ENCODE measurements around the gene PAM16.
A peak's percentile ranks its signal among the peaks of the same experiment; 100 is the strongest.

The PAM16 gene

DNA sequence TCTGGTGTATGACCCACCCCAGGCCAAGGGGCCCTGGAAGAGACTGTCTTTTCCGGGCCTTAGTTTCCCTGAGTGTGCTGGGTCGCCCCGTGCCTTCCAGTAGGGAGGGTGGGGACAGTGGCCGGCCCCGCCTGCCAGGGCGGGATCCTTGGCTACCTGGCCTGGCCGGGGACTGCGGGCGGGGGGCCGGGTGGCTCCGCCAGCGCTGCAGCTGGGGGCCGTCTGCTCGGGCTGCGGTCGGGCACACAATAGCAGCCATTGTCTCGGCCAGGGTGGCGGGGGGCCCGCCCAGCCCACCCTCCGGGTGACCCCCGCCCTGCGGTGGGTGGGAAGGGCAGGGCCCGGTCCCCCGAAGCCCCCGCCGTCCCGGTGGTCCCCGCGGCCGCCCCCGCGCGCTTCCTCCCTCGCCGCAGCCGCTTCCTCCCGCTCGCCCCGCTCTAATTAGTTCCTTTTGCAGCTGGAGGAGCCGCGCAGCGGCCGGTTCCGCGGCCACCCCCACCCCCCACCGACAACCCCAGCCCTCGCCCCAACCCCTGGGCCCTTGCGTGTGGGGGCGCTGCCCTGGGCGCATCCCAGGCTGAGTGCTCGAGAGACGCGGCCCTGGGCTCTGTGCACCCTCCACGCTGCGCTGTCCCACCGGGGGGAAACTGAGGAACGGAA, 23.6 kb downstream of the PAM16 start:
- Histone ChIP-seq H3K9me3 (ENCODE audit: control insufficient read depth, insufficient read depth, low read length) (no peaks in the 10 kb centered on the region), H3K27ac (ENCODE audit: low read depth, low read length) (no peak overlapping the region), H3K9me2 (replicated peaks; ENCODE audit: control insufficient read depth, low read length) (no peaks in the 10 kb centered on the region), H3K79me2 (ENCODE audit: control insufficient read depth, low read length) (no peaks in the 10 kb centered on the region), H3K4me1 (ENCODE audit: control insufficient read depth, low read length) (peaks cover 16% of the 10 kb centered on the region), H3K36me3 (ENCODE audit: control insufficient read depth, low read length) (no peaks in the 10 kb centered on the region), H3K27me3 (ENCODE audit: control insufficient read depth, low read length) (peaks cover 21% of the 10 kb centered on the region), H3K4me3 (ENCODE audit: low read length) (peak overlapping the region; percentile 62), H4K20me1 (ENCODE audit: control insufficient read depth, insufficient read depth, low read depth, low read length) (no peaks in the 10 kb centered on the region; the same call in 1 of the 2 replicates), H3F3A (ENCODE audit: control insufficient read depth, insufficient read depth) (no peaks in the 10 kb centered on the region), H3K4me2 (ENCODE audit: low read length) (peak overlapping the region; percentile 71)
- TF ChIP-seq EZH2phosphoT487 (IDR thresholded peaks at IDR 0.05; ENCODE audit: borderline replicate concordance, low read length) = no peak
- TF ChIP-seq, protein P1, sequence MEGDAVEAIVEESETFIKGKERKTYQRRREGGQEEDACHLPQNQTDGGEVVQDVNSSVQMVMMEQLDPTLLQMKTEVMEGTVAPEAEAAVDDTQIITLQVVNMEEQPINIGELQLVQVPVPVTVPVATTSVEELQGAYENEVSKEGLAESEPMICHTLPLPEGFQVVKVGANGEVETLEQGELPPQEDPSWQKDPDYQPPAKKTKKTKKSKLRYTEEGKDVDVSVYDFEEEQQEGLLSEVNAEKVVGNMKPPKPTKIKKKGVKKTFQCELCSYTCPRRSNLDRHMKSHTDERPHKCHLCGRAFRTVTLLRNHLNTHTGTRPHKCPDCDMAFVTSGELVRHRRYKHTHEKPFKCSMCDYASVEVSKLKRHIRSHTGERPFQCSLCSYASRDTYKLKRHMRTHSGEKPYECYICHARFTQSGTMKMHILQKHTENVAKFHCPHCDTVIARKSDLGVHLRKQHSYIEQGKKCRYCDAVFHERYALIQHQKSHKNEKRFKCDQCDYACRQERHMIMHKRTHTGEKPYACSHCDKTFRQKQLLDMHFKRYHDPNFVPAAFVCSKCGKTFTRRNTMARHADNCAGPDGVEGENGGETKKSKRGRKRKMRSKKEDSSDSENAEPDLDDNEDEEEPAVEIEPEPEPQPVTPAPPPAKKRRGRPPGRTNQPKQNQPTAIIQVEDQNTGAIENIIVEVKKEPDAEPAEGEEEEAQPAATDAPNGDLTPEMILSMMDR (IDR thresholded peaks at IDR 0.05; ENCODE audit: low read depth, low read length, poor library complexity, severe bottlenecking) = no peak

DNA sequence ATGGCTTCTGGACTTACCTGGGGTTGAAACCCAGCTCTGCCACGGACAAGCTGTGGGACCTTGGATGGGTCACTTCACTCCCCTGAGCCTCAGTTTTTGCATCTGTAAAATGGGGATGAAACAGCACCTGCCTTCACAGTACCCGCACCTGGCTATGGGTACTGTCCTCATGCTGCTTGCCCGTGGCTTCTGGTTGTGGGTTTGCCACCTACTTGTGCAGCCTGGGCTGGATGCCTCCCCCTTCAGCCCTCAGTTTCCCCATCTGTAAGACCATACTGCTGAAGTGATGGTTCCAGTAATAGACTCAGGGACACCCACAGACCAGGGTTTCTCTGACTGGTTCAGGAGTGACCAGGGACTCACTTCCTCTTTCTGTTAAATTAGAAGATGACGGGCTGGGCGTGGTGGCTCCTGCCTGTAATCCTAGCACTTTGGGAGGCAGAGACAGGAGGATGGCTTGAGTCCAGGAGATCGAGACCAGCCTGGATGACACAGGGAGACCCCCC, 25.8 kb downstream of the PAM16 start:
- H3K36me3 ChIP-seq (ENCODE audit: control insufficient read depth, low read length) = no peaks in the 10 kb centered on the region
- no peak overlapping the region for H3K4me2 ChIP-seq (ENCODE audit: low read length)
- no peak overlapping the region for H3K4me3 ChIP-seq (ENCODE audit: low read length)
- H3K27me3 ChIP-seq (ENCODE audit: control insufficient read depth, low read length) = peaks cover 27% of the 10 kb centered on the region
- no peaks in the 10 kb centered on the region for H3K79me2 ChIP-seq (ENCODE audit: control insufficient read depth, low read length)
- H3F3A ChIP-seq (ENCODE audit: control insufficient read depth, insufficient read depth) = no peaks in the 10 kb centered on the region
- H3K9me2 ChIP-seq (replicated peaks; ENCODE audit: control insufficient read depth, low read length) = no peaks in the 10 kb centered on the region
- no peaks in the 10 kb centered on the region; the same call in 1 of the 2 replicates for H4K20me1 ChIP-seq (ENCODE audit: control insufficient read depth, insufficient read depth, low read depth, low read length)
- H3K4me1 ChIP-seq (ENCODE audit: control insufficient read depth, low read length) = peaks cover 16% of the 10 kb centered on the region
- no peaks in the 10 kb centered on the region for H3K9me3 ChIP-seq (ENCODE audit: control insufficient read depth, insufficient read depth, low read length)
- TF ChIP-seq, protein P1 (IDR thresholded peaks at IDR 0.05; ENCODE audit: low read depth, low read length, poor library complexity, severe bottlenecking) = no peak
- no peak for TF ChIP-seq EZH2phosphoT487 (IDR thresholded peaks at IDR 0.05; ENCODE audit: borderline replicate concordance, low read length)
- H3K27ac ChIP-seq (ENCODE audit: low read depth, low read length) = no peak overlapping the region

DNA sequence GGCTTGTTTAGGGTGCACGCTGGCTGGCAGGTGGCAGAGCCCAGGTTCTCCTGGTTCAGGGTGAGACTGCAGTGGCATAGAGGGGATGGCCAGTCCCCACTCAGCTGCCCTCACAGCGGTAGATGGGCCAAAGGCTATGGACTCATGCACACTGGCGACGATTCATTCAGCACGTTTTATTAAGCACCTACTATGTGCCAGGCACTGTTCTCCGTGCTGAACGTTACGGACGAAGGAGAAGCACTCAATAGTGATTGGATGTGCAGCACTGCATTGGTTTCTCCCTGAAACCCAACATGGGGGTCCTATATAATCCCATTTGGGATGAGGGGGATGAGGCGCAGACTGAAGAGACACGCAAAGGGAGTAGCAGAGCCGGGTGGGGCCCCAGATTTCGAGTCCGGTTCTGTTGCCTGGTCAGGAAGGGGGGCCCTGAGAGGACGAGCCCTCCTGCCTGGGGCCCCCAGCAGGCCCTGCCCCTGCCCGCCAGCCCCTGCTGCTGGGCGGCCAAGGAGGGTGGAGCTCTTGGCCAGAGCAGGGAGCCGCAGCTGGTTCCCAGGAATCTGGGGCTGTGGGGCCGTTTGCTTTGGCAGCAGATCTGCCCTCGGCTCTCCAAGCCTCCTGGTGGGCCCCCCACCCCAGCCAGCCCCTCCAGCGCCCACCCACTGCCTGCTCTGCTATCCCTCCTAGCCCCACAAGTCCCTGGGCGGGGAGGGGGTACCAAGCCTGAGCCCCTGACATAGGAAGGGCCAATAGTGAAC, 26.4 kb downstream of the PAM16 start:
- H3K4me2 ChIP-seq (ENCODE audit: low read length) = no peak overlapping the region
- H3K27ac ChIP-seq (ENCODE audit: low read depth, low read length) = no peak overlapping the region
- H4K20me1 ChIP-seq (ENCODE audit: control insufficient read depth, insufficient read depth, low read depth, low read length) = no peaks in the 10 kb centered on the region; the same call in 1 of the 2 replicates
- no peaks in the 10 kb centered on the region for H3K79me2 ChIP-seq (ENCODE audit: control insufficient read depth, low read length)
- H3K4me1 ChIP-seq (ENCODE audit: control insufficient read depth, low read length) = peaks cover 17% of the 10 kb centered on the region
- no peak overlapping the region for H3K4me3 ChIP-seq (ENCODE audit: low read length)
- H3K36me3 ChIP-seq (ENCODE audit: control insufficient read depth, low read length) = no peaks in the 10 kb centered on the region
- no peaks in the 10 kb centered on the region for H3F3A ChIP-seq (ENCODE audit: control insufficient read depth, insufficient read depth)
- H3K27me3 ChIP-seq (ENCODE audit: control insufficient read depth, low read length) = peaks cover 30% of the 10 kb centered on the region
- no peaks in the 10 kb centered on the region for H3K9me3 ChIP-seq (ENCODE audit: control insufficient read depth, insufficient read depth, low read length)
- H3K9me2 ChIP-seq (replicated peaks; ENCODE audit: control insufficient read depth, low read length) = no peaks in the 10 kb centered on the region
- no peak for TF ChIP-seq EZH2phosphoT487 (IDR thresholded peaks at IDR 0.05; ENCODE audit: borderline replicate concordance, low read length)
- TF ChIP-seq, protein P1 (IDR thresholded peaks at IDR 0.05; ENCODE audit: low read depth, low read length, poor library complexity, severe bottlenecking) = no peak
